Ectodermal cell (in vitro differentiated cells): ENCODE data around the gene CDK8.

Source experiments
- H3K27ac ChIP-seq: 2 replicates; pipeline ENCODE4 v1.7.0; 2013; ENCODE audit warnings: mild to moderate bottlenecking, low read depth, low read length; ENCODE audit not compliant: insufficient read depth, poor library complexity, severe bottlenecking
- H3K27me3 ChIP-seq: 2 replicates; pipeline ENCODE4 v1.7.0; 2013; ENCODE audit warnings: mild to moderate bottlenecking, low read length; ENCODE audit not compliant: insufficient read depth, control insufficient read depth, poor library complexity, severe bottlenecking
- H3K36me3 ChIP-seq: one replicate; pipeline ENCODE4 v1.7.0; 2013; ENCODE audit warnings: low read length; ENCODE audit not compliant: control insufficient read depth, insufficient read depth
- H3K4me1 ChIP-seq: one replicate; pipeline ENCODE4 v1.7.0; 2013; ENCODE audit warnings: low read length; ENCODE audit not compliant: control insufficient read depth, insufficient read depth
- H3K4me3 ChIP-seq: 2 replicates; pipeline ENCODE4 v1.7.0; 2013; ENCODE audit warnings: low read depth, low read length, control low read depth; ENCODE audit not compliant: insufficient read depth
- H3K9me3 ChIP-seq: 2 replicates; pipeline ENCODE4 v1.7.0; 2013; ENCODE audit warnings: mild to moderate bottlenecking, low read length, moderate library complexity; ENCODE audit not compliant: control insufficient read depth
- WGBS, 2 experiments: methylation state at CpG; one replicate each; pipeline ENCODE4 v1.1.7; 2013; ENCODE audit warnings: missing lambda C conversion rate in 2 of 2; 5-methylcytosine and 5-hydroxymethylcytosine counted together

CDK8 gene

GRCh38 chr13:26401069-26401468 lies 147.1 kb downstream of the CDK8 start:
- Histone ChIP-seq H3K9me3 (no peaks in the 10 kb centered on the region), H3K4me3 (no peak overlapping the region), H3K4me1 (no peaks in the 10 kb centered on the region), H3K36me3 (peaks cover 6% of the 10 kb centered on the region), H3K27me3 (no peaks in the 10 kb centered on the region), H3K27ac (no peak overlapping the region)
- 96 to 97% methylated on average over 6 of the region's 6 CpGs for WGBS, 2 experiments

- WGBS, 2 experiments, result 95 to 98% methylated on average over 3 of the region's 3 CpGs
- Histone ChIP-seq H3K27ac (no peak overlapping the region), H3K36me3 (peaks cover 6% of the 10 kb centered on the region), H3K4me1 (no peaks in the 10 kb centered on the region), H3K9me3 (no peaks in the 10 kb centered on the region), H3K27me3 (no peaks in the 10 kb centered on the region), H3K4me3 (no peak overlapping the region)
Measured at GRCh38 chr13:26401578-26402021, 147.7 kb downstream of the CDK8 start.

- no peak overlapping the region for H3K4me3 ChIP-seq
- H3K27me3 ChIP-seq, result no peaks in the 10 kb centered on the region
- no peaks in the 10 kb centered on the region for H3K4me1 ChIP-seq
- WGBS, 2 experiments, result 88 to 92% methylated on average over 6 of the region's 6 CpGs
- no peak overlapping the region for H3K27ac ChIP-seq
- H3K9me3 ChIP-seq, result no peaks in the 10 kb centered on the region
- H3K36me3 ChIP-seq, result peaks cover 6% of the 10 kb centered on the region
Measured at GRCh38 chr13:26406791-26407190, 152.9 kb downstream of the CDK8 start.

GRCh38 chr13:26411206-26411605 lies 157.3 kb downstream of the CDK8 start:
- Histone ChIP-seq H3K4me3 (no peak overlapping the region), H3K36me3 (no peaks in the 10 kb centered on the region), H3K27me3 (no peaks in the 10 kb centered on the region), H3K27ac (no peak overlapping the region), H3K4me1 (no peaks in the 10 kb centered on the region), H3K9me3 (no peaks in the 10 kb centered on the region)
- 84 to 95% methylated on average over 2 to 3 of the region's 3 CpGs for WGBS, 2 experiments

GRCh38 chr13:26412263-26412662 lies 158.3 kb downstream of the CDK8 start:
- Histone ChIP-seq H3K27me3 (no peaks in the 10 kb centered on the region), H3K9me3 (no peaks in the 10 kb centered on the region), H3K36me3 (no peaks in the 10 kb centered on the region), H3K4me3 (no peak overlapping the region), H3K4me1 (no peaks in the 10 kb centered on the region), H3K27ac (no peak overlapping the region)
- WGBS, 2 experiments, result 85 to 92% methylated on average over 1 of the region's 1 CpG

- Histone ChIP-seq H3K27me3 (no peaks in the 10 kb centered on the region), H3K27ac (no peak overlapping the region), H3K4me3 (no peak overlapping the region), H3K36me3 (no peaks in the 10 kb centered on the region), H3K4me1 (no peaks in the 10 kb centered on the region), H3K9me3 (no peaks in the 10 kb centered on the region)
- 90 to 96% methylated on average over 5 of the region's 5 CpGs for whole genome bisulfite sequencing, 2 experiments
Measured at GRCh38 chr13:26412936-26413716, 159.2 kb downstream of the CDK8 start.

GRCh38 chr13:26420282-26420960 lies 166.5 kb downstream of the CDK8 start:
- Histone ChIP-seq H3K36me3 (no peaks in the 10 kb centered on the region), H3K4me1 (no peaks in the 10 kb centered on the region), H3K27me3 (no peaks in the 10 kb centered on the region), H3K4me3 (no peak overlapping the region), H3K9me3 (no peaks in the 10 kb centered on the region), H3K27ac (no peak overlapping the region)
- WGBS, 2 experiments, result 87 to 92% methylated on average over 4 of the region's 4 CpGs

- H3K27ac ChIP-seq, result no peak overlapping the region
- no peaks in the 10 kb centered on the region for H3K9me3 ChIP-seq
- 84 to 91% methylated on average over 6 to 7 of the region's 7 CpGs for WGBS, 2 experiments
- no peaks in the 10 kb centered on the region for H3K4me1 ChIP-seq
- H3K27me3 ChIP-seq, result no peaks in the 10 kb centered on the region
- H3K36me3 ChIP-seq, result no peaks in the 10 kb centered on the region
- H3K4me3 ChIP-seq, result no peak overlapping the region
Measured at GRCh38 chr13:26422036-26422435, 168.1 kb downstream of the CDK8 start.

- no peaks in the 10 kb centered on the region for H3K9me3 ChIP-seq
- no peaks in the 10 kb centered on the region for H3K4me1 ChIP-seq
- H3K4me3 ChIP-seq, result no peak overlapping the region
- H3K27me3 ChIP-seq, result no peaks in the 10 kb centered on the region
- WGBS, 2 experiments, result 69 to 70% methylated on average over 3 of the region's 3 CpGs
- no peaks in the 10 kb centered on the region for H3K36me3 ChIP-seq
- no peak overlapping the region for H3K27ac ChIP-seq
Measured at GRCh38 chr13:26423629-26424028, 169.7 kb downstream of the CDK8 start.

- no peaks in the 10 kb centered on the region for H3K27me3 ChIP-seq
- no peaks in the 10 kb centered on the region for H3K4me1 ChIP-seq
- H3K9me3 ChIP-seq, result no peaks in the 10 kb centered on the region
- 95 to 96% methylated on average over 14 of the region's 14 CpGs for WGBS, 2 experiments
- no peak overlapping the region for H3K4me3 ChIP-seq
- H3K36me3 ChIP-seq, result no peaks in the 10 kb centered on the region
- H3K27ac ChIP-seq, result no peak overlapping the region
Measured at GRCh38 chr13:26424181-26424580, 170.3 kb downstream of the CDK8 start.
